ENCODE measurements around the gene SLF2. TPM values are rescaled to one million over a fixed set of nuclear protein-coding genes. Genes with fewer than 3 reads are reported as not detected.

The SLF2 gene
- total and polyA plus RNA-seq, 2 of the 8 experiments (the other 6 are each of a cell fraction or from before 2014, with no cell fraction given) = 5.5 to 20.9 TPM

DNA sequence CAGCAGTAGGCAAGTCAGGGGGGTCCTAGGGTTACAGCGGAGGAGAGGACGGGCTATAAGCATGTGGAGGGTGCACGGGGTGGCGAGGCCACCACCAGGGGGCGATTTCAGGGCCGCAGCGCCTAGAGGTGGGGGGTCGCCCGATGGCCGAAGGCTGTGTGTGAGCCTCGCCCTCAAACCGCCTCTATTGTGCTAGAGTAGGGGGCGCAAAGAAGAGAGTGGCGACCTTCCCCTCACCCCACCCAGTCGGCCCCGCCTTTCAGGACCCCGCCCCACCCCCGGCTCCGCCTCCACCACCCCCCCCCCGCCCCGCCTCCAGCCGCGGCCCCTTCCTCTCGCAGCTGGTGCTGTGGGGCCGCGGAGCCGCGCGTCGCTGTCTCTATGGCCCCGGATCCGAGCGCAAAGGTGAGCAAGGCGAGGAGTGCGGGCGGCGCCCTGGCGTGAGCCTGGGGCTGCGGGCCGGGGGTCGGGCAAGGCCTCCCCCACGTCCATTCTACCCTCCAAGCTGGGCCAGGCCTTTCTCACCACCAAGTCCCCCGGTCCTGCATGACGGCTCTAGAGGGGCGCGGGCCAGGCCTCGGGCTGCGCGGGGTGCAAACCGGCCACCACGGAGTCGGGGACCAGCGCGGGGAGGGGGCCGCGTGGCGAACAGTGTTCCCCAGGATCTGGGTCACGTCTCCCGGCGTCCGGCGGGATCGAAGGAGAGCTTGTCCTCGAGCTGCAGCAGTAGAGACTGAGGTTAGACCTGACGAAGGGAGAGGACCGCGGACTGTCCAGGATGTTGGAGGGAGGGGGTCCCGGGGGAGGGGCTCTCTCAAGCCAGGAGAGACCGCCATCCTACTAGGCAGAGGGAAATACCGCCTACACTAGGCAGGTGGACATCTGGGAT, 56.7 kb downstream of the SLF2 start, which contains the start of gene SEMA4G (continued):
- TF ChIP-seq, protein P1, sequence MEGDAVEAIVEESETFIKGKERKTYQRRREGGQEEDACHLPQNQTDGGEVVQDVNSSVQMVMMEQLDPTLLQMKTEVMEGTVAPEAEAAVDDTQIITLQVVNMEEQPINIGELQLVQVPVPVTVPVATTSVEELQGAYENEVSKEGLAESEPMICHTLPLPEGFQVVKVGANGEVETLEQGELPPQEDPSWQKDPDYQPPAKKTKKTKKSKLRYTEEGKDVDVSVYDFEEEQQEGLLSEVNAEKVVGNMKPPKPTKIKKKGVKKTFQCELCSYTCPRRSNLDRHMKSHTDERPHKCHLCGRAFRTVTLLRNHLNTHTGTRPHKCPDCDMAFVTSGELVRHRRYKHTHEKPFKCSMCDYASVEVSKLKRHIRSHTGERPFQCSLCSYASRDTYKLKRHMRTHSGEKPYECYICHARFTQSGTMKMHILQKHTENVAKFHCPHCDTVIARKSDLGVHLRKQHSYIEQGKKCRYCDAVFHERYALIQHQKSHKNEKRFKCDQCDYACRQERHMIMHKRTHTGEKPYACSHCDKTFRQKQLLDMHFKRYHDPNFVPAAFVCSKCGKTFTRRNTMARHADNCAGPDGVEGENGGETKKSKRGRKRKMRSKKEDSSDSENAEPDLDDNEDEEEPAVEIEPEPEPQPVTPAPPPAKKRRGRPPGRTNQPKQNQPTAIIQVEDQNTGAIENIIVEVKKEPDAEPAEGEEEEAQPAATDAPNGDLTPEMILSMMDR (IDR thresholded peaks at IDR 0.05; ENCODE audit: control extremely low read depth in 1 of 3, insufficient read depth in 1 of 3, low read depth in 1 of 3, low read length in 3 of 3) = peak; percentile 66 to 80 (median 71)
- TF ChIP-seq SP4 (IDR thresholded peaks at IDR 0.05; ENCODE audit: low read length) (no peak), CHD2 (IDR thresholded peaks at IDR 0.05; ENCODE audit: low read length) (no peak), ATF3 (IDR thresholded peaks at IDR 0.05; ENCODE audit: insufficient read depth, low read depth, low read length) (no peak), PHF8 (conservative IDR thresholded peaks at IDR 0.05; ENCODE audit: low read depth, low read length) (0 out of 2 replicates have a peak, but pooled peaks have one; percentile 30), SUZ12 (IDR thresholded peaks at IDR 0.05; ENCODE audit: low read length) (no peak), ZNF274 (IDR thresholded peaks at IDR 0.05; ENCODE audit: borderline replicate concordance, extremely low read depth, low read length) (no peak), TCF12 (IDR thresholded peaks at IDR 0.05; ENCODE audit: low read depth, low read length) (no peak), SP1 (IDR thresholded peaks at IDR 0.05; ENCODE audit: low read depth, low read length) (peak; percentile 37; the same call in 1 of the 2 replicates), ASH2L (IDR thresholded peaks at IDR 0.05; ENCODE audit: low read length) (peak; percentile 51), CTBP2 (IDR thresholded peaks at IDR 0.05; ENCODE audit: borderline replicate concordance, insufficient read depth, insufficient read length, low read length) (no peak), POLR2AphosphoS5 (IDR thresholded peaks at IDR 0.05; ENCODE audit: low read depth, low read length) (peak; percentile 37; the same call in 1 of the 2 replicates), NRF1 (IDR thresholded peaks at IDR 0.05; ENCODE audit: low read depth, low read length) (no peak), SAP30 (IDR thresholded peaks at IDR 0.05; ENCODE audit: insufficient read depth, insufficient replicate concordance, low read length) (no peak), KDM4A (IDR thresholded peaks at IDR 0.05; ENCODE audit: low read depth, low read length, severe bottlenecking) (peak; percentile 78), RBBP5 (IDR thresholded peaks at IDR 0.05; ENCODE audit: borderline replicate concordance, low read depth, low read length) (no peak), RXRA (IDR thresholded peaks at IDR 0.05; ENCODE audit: insufficient read depth, low read depth, low read length) (no peak), EGR1 (IDR thresholded peaks at IDR 0.05; ENCODE audit: borderline replicate concordance, low read depth, low read length) (peak; percentile 25; the same call in 1 of the 2 replicates), CBX5 (IDR thresholded peaks at IDR 0.05; ENCODE audit: low read depth, low read length) (no peak), TEAD4 (IDR thresholded peaks at IDR 0.05; ENCODE audit: low read depth, low read length) (no peak), BACH1 (IDR thresholded peaks at IDR 0.05; ENCODE audit: low read length) (no peak)
